Measurements from ENCODE around the gene C1QTNF12.

DNA sequence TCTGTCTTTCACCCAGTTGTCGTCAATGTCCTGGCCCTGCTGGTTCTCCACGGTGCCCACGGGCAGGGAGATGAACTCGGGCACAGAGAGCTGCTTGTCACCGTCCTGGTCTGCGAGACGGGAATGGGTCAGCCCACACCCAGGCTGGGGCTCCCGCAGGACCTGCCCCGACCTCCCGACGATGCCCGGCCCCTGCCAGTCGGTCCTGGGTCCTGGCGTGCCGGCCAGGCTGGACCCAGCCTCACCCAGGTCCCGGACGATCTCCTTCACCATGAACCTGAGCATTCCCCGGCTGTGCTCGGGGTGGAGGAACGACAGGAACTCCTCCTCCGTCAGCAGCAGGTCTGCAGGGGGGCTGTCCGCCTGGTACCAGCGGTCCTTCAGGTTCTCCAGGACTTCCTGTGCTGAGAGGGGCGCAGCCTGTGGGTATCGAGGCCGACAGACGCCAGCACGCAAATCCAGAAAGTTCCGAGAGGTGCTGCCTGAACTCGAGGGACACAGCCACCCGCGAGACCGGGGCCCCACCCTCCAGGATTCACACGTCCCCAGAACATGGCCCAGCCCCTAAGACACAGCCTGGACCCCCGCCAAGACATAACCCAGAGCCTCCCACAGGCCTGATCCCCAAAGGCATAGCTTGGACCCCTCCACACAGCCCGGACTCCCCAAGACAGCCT lies 27.9 kb downstream of the C1QTNF12 start:
- TF ChIP-seq, protein P1, sequence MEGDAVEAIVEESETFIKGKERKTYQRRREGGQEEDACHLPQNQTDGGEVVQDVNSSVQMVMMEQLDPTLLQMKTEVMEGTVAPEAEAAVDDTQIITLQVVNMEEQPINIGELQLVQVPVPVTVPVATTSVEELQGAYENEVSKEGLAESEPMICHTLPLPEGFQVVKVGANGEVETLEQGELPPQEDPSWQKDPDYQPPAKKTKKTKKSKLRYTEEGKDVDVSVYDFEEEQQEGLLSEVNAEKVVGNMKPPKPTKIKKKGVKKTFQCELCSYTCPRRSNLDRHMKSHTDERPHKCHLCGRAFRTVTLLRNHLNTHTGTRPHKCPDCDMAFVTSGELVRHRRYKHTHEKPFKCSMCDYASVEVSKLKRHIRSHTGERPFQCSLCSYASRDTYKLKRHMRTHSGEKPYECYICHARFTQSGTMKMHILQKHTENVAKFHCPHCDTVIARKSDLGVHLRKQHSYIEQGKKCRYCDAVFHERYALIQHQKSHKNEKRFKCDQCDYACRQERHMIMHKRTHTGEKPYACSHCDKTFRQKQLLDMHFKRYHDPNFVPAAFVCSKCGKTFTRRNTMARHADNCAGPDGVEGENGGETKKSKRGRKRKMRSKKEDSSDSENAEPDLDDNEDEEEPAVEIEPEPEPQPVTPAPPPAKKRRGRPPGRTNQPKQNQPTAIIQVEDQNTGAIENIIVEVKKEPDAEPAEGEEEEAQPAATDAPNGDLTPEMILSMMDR (IDR thresholded peaks at IDR 0.05; ENCODE audit: insufficient read depth, low read length, poor library complexity, severe bottlenecking) = no peak
- no peak for TF ChIP-seq EZH2phosphoT487 (conservative IDR thresholded peaks at IDR 0.05; ENCODE audit: low read length)
